DOHH2 (cell line): ENCODE data around the gene FARP2.

Experiments
- H3F3A ChIP-seq: fragments of 200-600 bp; sonication (generic), shearing (Covaris generic); 2 replicates; pipeline ENCODE4 v1.6.0; 2016; ENCODE audit warnings: antibody characterized with exemption, mild to moderate bottlenecking; ENCODE audit not compliant: control insufficient read depth, insufficient read depth
- H3K27ac ChIP-seq: fragments of 200-600 bp; sonication (generic); 2 replicates; pipeline ENCODE4 v1.5.1; 2014; ENCODE audit warnings: low read depth, mild to moderate bottlenecking, low read length, moderate library complexity
- H3K27me3 ChIP-seq: fragments of 200-600 bp; sonication (generic); 2 replicates; pipeline ENCODE4 v1.6.1; 2014; ENCODE audit warnings: mild to moderate bottlenecking, low read length, mixed read lengths; ENCODE audit not compliant: control insufficient read depth
- H3K36me3 ChIP-seq: fragments of 200-600 bp; sonication (generic); 2 replicates; pipeline ENCODE4 v1.6.1; 2014; ENCODE audit warnings: mild to moderate bottlenecking, low read length, moderate library complexity, mixed read lengths; ENCODE audit not compliant: control insufficient read depth
- H3K4me1 ChIP-seq: fragments of 200-600 bp; sonication (generic); 2 replicates; pipeline ENCODE4 v1.6.1; 2014; ENCODE audit warnings: mild to moderate bottlenecking, low read length, mixed read lengths; ENCODE audit not compliant: control insufficient read depth
- H3K4me2 ChIP-seq: fragments of 200-600 bp; sonication (generic); 2 replicates; pipeline ENCODE4 v1.6.0; 2014; ENCODE audit warnings: mild to moderate bottlenecking, low read length, moderate library complexity
- H3K4me3 ChIP-seq: fragments of 200-600 bp; sonication (generic); 2 replicates; pipeline ENCODE4 v1.5.1; 2014; ENCODE audit warnings: mild to moderate bottlenecking, low read length, mixed read lengths
- H3K79me2 ChIP-seq: fragments of 200-600 bp; sonication (generic); 2 replicates; pipeline ENCODE4 v1.6.1; 2014; ENCODE audit warnings: mild to moderate bottlenecking, low read length, mixed read lengths; ENCODE audit not compliant: control insufficient read depth
- H3K9me2 ChIP-seq: fragments of 200-600 bp; sonication (generic); replicated peaks from 2 replicates; pipeline ENCODE4 v1.6.1; 2014; ENCODE audit warnings: mild to moderate bottlenecking, low read length, mixed read lengths; ENCODE audit not compliant: control insufficient read depth
- H3K9me3 ChIP-seq: fragments of 200-600 bp; sonication (generic); 2 replicates; pipeline ENCODE4 v1.6.1; 2014; ENCODE audit warnings: antibody characterized with exemption, low read length, mixed read lengths; ENCODE audit not compliant: control insufficient read depth, insufficient read depth
- H4K20me1 ChIP-seq: fragments of 200-600 bp; sonication (generic); 2 replicates; pipeline ENCODE4 v1.6.0; 2014; ENCODE audit warnings: low read depth, mild to moderate bottlenecking, antibody characterized with exemption, low read length, moderate library complexity; ENCODE audit not compliant: control insufficient read depth, insufficient read depth
- EZH2phosphoT487 ChIP-seq: fragments of 200-600 bp; sonication (generic); IDR thresholded peaks from 2 replicates; pipeline ENCODE4 v1.6.1; 2017; ENCODE audit warnings: borderline replicate concordance, mild to moderate bottlenecking, antibody characterized with exemption, low read length, moderate library complexity, mixed read lengths
- TF ChIP-seq, protein P1 (sequence below): fragments of 200-600 bp; sonication (generic); IDR thresholded peaks from one replicate; pipeline ENCODE4 v1.5.1; 2014; ENCODE audit warnings: antibody characterized with exemption, mild to moderate bottlenecking, low read depth, low read length; ENCODE audit not compliant: poor library complexity, severe bottlenecking

Gene FARP2

DNA sequence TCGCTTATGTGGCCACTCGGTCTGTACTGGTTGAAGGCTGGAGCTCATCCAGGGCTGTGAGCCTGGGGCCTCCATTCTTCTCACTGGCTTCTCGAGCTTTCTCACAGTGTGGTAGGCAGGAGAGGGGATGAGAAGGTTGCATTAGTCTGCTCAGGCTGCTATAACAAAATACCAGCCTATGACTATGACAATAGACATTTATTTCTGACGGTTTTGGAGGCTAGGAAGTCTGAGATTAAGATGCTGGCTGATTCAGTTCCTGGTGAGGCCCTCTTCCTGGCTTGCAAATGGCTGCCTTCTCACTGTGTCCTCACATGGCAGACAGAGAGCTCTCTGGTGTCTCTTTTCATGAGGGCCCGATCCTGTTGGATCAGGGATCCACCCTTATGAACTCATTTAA, 158.5 kb downstream of the FARP2 start:
- H3K4me1 ChIP-seq, result no peaks in the 10 kb centered on the region
- TF ChIP-seq, protein P1, sequence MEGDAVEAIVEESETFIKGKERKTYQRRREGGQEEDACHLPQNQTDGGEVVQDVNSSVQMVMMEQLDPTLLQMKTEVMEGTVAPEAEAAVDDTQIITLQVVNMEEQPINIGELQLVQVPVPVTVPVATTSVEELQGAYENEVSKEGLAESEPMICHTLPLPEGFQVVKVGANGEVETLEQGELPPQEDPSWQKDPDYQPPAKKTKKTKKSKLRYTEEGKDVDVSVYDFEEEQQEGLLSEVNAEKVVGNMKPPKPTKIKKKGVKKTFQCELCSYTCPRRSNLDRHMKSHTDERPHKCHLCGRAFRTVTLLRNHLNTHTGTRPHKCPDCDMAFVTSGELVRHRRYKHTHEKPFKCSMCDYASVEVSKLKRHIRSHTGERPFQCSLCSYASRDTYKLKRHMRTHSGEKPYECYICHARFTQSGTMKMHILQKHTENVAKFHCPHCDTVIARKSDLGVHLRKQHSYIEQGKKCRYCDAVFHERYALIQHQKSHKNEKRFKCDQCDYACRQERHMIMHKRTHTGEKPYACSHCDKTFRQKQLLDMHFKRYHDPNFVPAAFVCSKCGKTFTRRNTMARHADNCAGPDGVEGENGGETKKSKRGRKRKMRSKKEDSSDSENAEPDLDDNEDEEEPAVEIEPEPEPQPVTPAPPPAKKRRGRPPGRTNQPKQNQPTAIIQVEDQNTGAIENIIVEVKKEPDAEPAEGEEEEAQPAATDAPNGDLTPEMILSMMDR, result no peak
- TF ChIP-seq EZH2phosphoT487, result no peak
- no peaks in the 10 kb centered on the region for H3K36me3 ChIP-seq
- peaks cover 8% of the 10 kb centered on the region; the same call in 1 of the 2 replicates for H3F3A ChIP-seq
- no peak overlapping the region for H3K27ac ChIP-seq
- H4K20me1 ChIP-seq, result no peaks in the 10 kb centered on the region
- no peak overlapping the region for H3K4me2 ChIP-seq
- no peaks in the 10 kb centered on the region for H3K79me2 ChIP-seq
- peaks cover 8% of the 10 kb centered on the region; the same call in 1 of the 2 replicates for H3K9me3 ChIP-seq
- H3K4me3 ChIP-seq, result no peak overlapping the region
- no peaks in the 10 kb centered on the region for H3K9me2 ChIP-seq
- H3K27me3 ChIP-seq, result peaks cover 11% of the 10 kb centered on the region

DNA sequence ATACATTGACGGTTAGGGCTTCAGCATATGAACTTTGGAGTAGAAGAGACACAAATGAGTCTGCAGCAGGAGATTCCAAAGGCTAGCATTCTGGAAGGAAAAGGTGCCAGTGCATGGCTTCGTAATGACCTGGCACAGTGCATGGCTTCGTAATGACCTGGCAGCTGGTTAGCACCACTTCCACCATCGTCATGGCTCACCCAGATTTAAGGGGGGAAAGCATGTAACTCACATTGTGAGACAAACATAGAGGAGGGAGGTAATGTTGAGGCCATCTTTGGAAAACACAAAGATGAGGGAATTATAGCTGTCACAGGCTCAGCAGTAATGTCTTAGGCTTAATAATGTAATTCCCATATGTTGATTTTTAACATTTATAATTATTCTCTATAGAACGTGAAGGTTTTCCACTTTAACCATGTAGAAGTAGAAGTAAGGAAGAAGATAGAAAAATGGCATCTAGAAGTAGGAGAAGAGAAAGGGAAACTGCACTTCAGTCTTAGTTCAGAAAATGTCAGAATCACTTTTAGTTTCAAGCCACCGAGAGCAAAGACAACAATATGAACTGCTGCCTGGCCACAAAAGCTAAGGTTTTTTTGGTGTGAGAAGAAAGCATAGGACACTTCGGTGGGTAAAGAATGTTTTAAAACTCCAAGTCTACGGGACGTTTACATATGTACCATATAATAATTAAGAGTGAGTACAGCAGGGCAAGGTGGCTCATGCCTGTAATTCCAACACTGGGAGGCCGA, 159.1 kb downstream of the FARP2 start:
- Histone ChIP-seq H3K9me2 (no peaks in the 10 kb centered on the region), H3K4me1 (no peaks in the 10 kb centered on the region), H4K20me1 (no peaks in the 10 kb centered on the region), H3K4me2 (no peak overlapping the region), H3F3A (peaks cover 8% of the 10 kb centered on the region; the same call in 1 of the 2 replicates), H3K9me3 (peaks cover 8% of the 10 kb centered on the region; the same call in 1 of the 2 replicates), H3K79me2 (no peaks in the 10 kb centered on the region), H3K36me3 (no peaks in the 10 kb centered on the region), H3K27me3 (peaks cover 14% of the 10 kb centered on the region), H3K4me3 (no peak overlapping the region), H3K27ac (no peak overlapping the region)
- TF ChIP-seq, protein P1, result no peak
- TF ChIP-seq EZH2phosphoT487, result no peak

DNA sequence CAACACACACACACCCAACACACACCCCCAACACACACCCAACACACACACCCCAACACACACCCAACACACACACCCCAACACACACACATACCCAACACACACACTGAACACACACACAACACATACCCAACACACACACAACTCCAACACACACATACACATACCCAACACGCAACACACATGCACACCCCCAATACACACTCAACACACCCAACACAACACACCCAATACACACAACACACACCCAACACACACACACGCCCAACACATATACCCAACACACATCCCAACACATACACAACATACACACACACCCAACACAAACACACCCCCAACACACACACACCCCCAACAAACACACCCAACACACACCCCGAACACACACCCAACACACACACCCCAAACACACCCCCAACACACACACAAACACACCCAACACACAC, 160.5 kb downstream of the FARP2 start:
- Histone ChIP-seq H3K4me2 (no peak overlapping the region), H3K27ac (no peak overlapping the region), H3K9me3 (peaks cover 8% of the 10 kb centered on the region; the same call in 1 of the 2 replicates), H3K9me2 (no peaks in the 10 kb centered on the region), H3K4me3 (no peak overlapping the region), H4K20me1 (no peaks in the 10 kb centered on the region), H3K36me3 (no peaks in the 10 kb centered on the region), H3K79me2 (no peaks in the 10 kb centered on the region), H3K4me1 (no peaks in the 10 kb centered on the region), H3F3A (peaks cover 8% of the 10 kb centered on the region; the same call in 1 of the 2 replicates), H3K27me3 (peaks cover 9% of the 10 kb centered on the region)
- TF ChIP-seq, protein P1, result no peak
- no peak for TF ChIP-seq EZH2phosphoT487
